HepG2 (cell line): Measurements from ENCODE around the gene CCNL1. TPM values are rescaled to one million over a fixed set of nuclear protein-coding genes. Genes with fewer than 3 reads are reported as not detected.

ENCODE experiments used
- ARID4A ChIP-seq: sonication (generic); formaldehyde crosslinking; IDR thresholded peaks from 2 replicates; pipeline ENCODE4 v1.5.0; 2020; ENCODE audit warnings: mild to moderate bottlenecking, missing genetic modification reagents, borderline replicate concordance
- EED ChIP-seq: sonication (generic); formaldehyde crosslinking; IDR thresholded peaks from 2 replicates; pipeline ENCODE4 v1.5.0; 2020; ENCODE audit warnings: mild to moderate bottlenecking, missing genetic modification reagents
- HCFC1 ChIP-seq: fragments of 150-350 bp; IDR thresholded peaks from 2 replicates; pipeline ENCODE4 v1.6.1; 2014; ENCODE audit warnings: low read depth, low read length
- HES4 ChIP-seq: sonication (generic); formaldehyde crosslinking; IDR thresholded peaks from 2 replicates; pipeline ENCODE4 v1.9.0; 2021; ENCODE audit warnings: mild to moderate bottlenecking, missing genetic modification reagents, borderline replicate concordance
- KLF9 ChIP-seq: IDR thresholded peaks from 2 replicates; pipeline ENCODE4 v1.6.1; 2016; ENCODE audit warnings: low read depth
- MBNL3 ChIP-seq: fragments of 250-450 bp; sonication (Bioruptor Pico); conservative IDR thresholded peaks from 2 replicates; pipeline ENCODE4 v1.8.0; 2022; ENCODE audit warnings: mild to moderate bottlenecking, inconsistent platforms
- NCOA2 ChIP-seq: sonication (generic); formaldehyde crosslinking; IDR thresholded peaks from 2 replicates; pipeline ENCODE4 v1.8.0; 2022; ENCODE audit warnings: inconsistent platforms
- TARDBP ChIP-seq: sonication (generic); formaldehyde crosslinking; IDR thresholded peaks from 2 replicates; pipeline ENCODE4 v1.8.0; 2022; ENCODE audit warnings: mild to moderate bottlenecking, missing genetic modification reagents
- ZBTB4 ChIP-seq: sonication (generic); formaldehyde crosslinking; IDR thresholded peaks from 2 replicates; pipeline ENCODE4 v1.4.0; 2020; ENCODE audit warnings: missing genetic modification reagents, mild to moderate bottlenecking, borderline replicate concordance
- ZC3H4 ChIP-seq: sonication (generic); formaldehyde crosslinking; IDR thresholded peaks from 2 replicates; pipeline ENCODE4 v1.4.0; 2020; ENCODE audit warnings: missing genetic modification reagents, borderline replicate concordance
- ZNF143 ChIP-seq: sonication (generic); formaldehyde crosslinking; IDR thresholded peaks from 2 replicates; pipeline ENCODE4 v1.4.0; 2020; ENCODE audit warnings: missing genetic modification reagents
- ZNF564 ChIP-seq: sonication (generic); formaldehyde crosslinking; IDR thresholded peaks from 2 replicates; pipeline ENCODE4 v1.8.1; 2023; ENCODE audit warnings: mild to moderate bottlenecking, missing genetic modification reagents
- ZNF674 ChIP-seq: sonication (generic); formaldehyde crosslinking; IDR thresholded peaks from 2 replicates; pipeline ENCODE4 v1.5.0; 2020; ENCODE audit warnings: low read depth, mild to moderate bottlenecking, missing genetic modification reagents
- ZNF761 ChIP-seq: sonication (generic); formaldehyde crosslinking; conservative IDR thresholded peaks from 2 replicates; pipeline ENCODE4 v1.4.0; 2020; ENCODE audit warnings: mild to moderate bottlenecking, missing genetic modification reagents
- polyA plus RNA-seq, 8 experiments: library from polyadenylated mRNA; depleted of rRNA in 3 of 8; stranded (reverse) in 7 of 8; unstranded in 1 of 8; fragments of >200 nt; fragmentation: Illumina TruSeq in 4 of 8; extraction: Trizol in 4 of 8; gene quantifications; 2 replicates each; pipeline versions ENCODE4 v1.2.1 to v1.2.3, GENCODE V29; 2011 to 2016; ENCODE audit warnings: low read depth in 4 of 8, missing spikeins in 1 of 8, mixed read lengths in 1 of 8; ENCODE audit not compliant: insufficient read depth in 1 of 8
- total RNA-seq, 5 experiments: library from RNA; depleted of rRNA; stranded (reverse); fragments of >200 nt; fragmentation: Illumina TruSeq; extraction: Trizol; gene quantifications; 2 replicates each; pipeline ENCODE4 v1.2.3, GENCODE V29; 2016; ENCODE audit warnings: low read depth in 1 of 5
- TF ChIP-seq, protein P1 (sequence below): sonication (generic); formaldehyde crosslinking; IDR thresholded peaks from 2 replicates; pipeline ENCODE4 v1.8.0; 2022; ENCODE audit warnings: mild to moderate bottlenecking, missing genetic modification reagents; ENCODE audit not compliant: insufficient replicate concordance
- TF ChIP-seq, protein P2 (sequence below), 2 experiments: sonication (generic) in 1 of 2; formaldehyde crosslinking in 1 of 2; IDR thresholded peaks; 2 replicates each; pipeline versions ENCODE4 v1.4.0 to v1.6.1; 2018 to 2020; ENCODE audit warnings: missing genetic modification reagents in 2 of 2, borderline replicate concordance in 1 of 2, low read depth in 1 of 2, mild to moderate bottlenecking in 1 of 2, missing biosample characterization in 1 of 2

The CCNL1 gene
- total and polyA plus RNA-seq, 2 of the 13 experiments (the other 11 are each of a cell fraction or from before 2014, with no cell fraction given), result 151 to 303 TPM

DNA sequence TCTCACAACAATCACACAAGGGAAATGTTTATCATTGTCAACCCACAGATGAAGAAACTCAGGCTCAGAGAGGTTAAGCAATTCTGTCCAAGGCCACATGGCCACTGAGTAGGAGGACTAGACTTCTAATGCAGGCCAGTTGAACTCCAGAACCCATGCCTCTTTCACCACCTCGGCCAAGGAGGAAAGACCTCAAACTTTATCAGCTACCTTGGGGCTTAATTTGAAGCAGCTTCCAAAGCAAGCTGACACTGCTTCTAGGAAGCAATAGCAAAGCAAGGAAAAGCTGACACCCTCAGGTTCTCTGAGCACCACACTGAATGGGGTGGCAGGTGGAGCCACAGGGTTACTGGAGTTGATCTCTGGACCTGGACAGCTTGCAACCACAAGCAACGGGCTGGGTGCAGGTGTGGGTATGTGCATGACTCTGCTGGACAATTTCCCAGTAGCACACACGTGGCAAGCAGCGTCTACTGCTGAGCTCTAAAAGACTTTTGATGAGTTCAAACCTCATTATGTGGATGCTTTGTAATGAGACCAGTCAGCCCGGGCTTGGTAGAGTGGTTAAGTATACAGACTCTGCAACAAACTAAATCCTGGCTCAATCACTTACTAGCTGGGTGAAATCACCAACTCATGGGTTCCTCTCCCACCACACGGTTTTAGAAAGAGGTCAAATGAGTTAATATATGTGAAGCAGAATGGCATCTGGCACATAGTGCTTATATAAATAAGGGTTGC is 23.1 kb downstream of the CCNL1 start (continued):
- TF ChIP-seq MBNL3 (CRISPR knock-in tag) (no peak), ZNF564 (CRISPR knock-in tag) (peak; percentile 79; the same call in 1 of the 2 replicates), ZC3H4 (no peak; the same call in 1 of the 2 replicates), HES4 (CRISPR knock-in tag) (no peak), HCFC1 (0 out of 2 replicates have a peak, but pooled peaks have one; percentile 9), NCOA2 (CRISPR knock-in tag) (peak; percentile 84; the same call in 1 of the 2 replicates), TARDBP (CRISPR knock-in tag) (no peak), ZNF674 (CRISPR knock-in tag) (no peak), ZBTB4 (CRISPR knock-in tag) (peak; percentile 80; the same call in 1 of the 2 replicates), KLF9 (0 out of 2 replicates have a peak, but pooled peaks have one; percentile 37), ARID4A (CRISPR knock-in tag) (peak; percentile 76; the same call in 1 of the 2 replicates), EED (CRISPR knock-in tag) (no peak), ZNF143 (peak; percentile 55; the same call in 1 of the 2 replicates), ZNF761 (CRISPR knock-in tag) (peak; percentile 54; the same call in 1 of the 2 replicates)
- TF ChIP-seq, protein P1, sequence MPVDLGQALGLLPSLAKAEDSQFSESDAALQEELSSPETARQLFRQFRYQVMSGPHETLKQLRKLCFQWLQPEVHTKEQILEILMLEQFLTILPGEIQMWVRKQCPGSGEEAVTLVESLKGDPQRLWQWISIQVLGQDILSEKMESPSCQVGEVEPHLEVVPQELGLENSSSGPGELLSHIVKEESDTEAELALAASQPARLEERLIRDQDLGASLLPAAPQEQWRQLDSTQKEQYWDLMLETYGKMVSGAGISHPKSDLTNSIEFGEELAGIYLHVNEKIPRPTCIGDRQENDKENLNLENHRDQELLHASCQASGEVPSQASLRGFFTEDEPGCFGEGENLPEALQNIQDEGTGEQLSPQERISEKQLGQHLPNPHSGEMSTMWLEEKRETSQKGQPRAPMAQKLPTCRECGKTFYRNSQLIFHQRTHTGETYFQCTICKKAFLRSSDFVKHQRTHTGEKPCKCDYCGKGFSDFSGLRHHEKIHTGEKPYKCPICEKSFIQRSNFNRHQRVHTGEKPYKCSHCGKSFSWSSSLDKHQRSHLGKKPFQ (CRISPR knock-in tag), result no peak
- TF ChIP-seq, protein P2, sequence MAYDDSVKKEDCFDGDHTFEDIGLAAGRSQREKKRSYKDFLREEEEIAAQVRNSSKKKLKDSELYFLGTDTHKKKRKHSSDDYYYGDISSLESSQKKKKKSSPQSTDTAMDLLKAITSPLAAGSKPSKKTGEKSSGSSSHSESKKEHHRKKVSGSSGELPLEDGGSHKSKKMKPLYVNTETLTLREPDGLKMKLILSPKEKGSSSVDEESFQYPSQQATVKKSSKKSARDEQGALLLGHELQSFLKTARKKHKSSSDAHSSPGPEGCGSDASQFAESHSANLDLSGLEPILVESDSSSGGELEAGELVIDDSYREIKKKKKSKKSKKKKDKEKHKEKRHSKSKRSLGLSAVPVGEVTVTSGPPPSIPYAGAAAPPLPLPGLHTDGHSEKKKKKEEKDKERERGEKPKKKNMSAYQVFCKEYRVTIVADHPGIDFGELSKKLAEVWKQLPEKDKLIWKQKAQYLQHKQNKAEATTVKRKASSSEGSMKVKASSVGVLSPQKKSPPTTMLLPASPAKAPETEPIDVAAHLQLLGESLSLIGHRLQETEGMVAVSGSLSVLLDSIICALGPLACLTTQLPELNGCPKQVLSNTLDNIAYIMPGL (CRISPR knock-in tag; IDR thresholded peaks at IDR 0.05; ENCODE audit: borderline replicate concordance in 1 of 2, low read depth in 1 of 2), result peak; percentile 19 to 35; a peak in 3 of 4 replicates
